Ishikawa (cell line): Measurements from ENCODE around the gene TM9SF1.

Experiments
- CEBPB ChIP-seq: IDR thresholded peaks from 2 replicates; pipeline ENCODE4 v1.6.1; 2012
- EGR1 ChIP-seq: IDR thresholded peaks from 2 replicates; pipeline ENCODE4 v1.6.1; 2012
- EP300 ChIP-seq: IDR thresholded peaks from 2 replicates; pipeline ENCODE4 v1.6.1; 2012; ENCODE audit warnings: borderline replicate concordance
- FOXM1 ChIP-seq: IDR thresholded peaks from 2 replicates; pipeline ENCODE4 v1.6.1; 2012; ENCODE audit warnings: low read depth, borderline replicate concordance
- NFIC ChIP-seq: IDR thresholded peaks from 2 replicates; pipeline ENCODE4 v1.6.1; 2012
- RAD21 ChIP-seq: IDR thresholded peaks from 2 replicates; pipeline ENCODE4 v1.6.1; 2012; ENCODE audit warnings: low read depth
- TAF1 ChIP-seq: IDR thresholded peaks from 2 replicates; pipeline ENCODE4 v1.6.1; 2012; ENCODE audit warnings: low read depth, mild to moderate bottlenecking
- YY1 ChIP-seq: IDR thresholded peaks from 2 replicates; pipeline ENCODE4 v1.6.1; 2012; ENCODE audit warnings: low read depth
- ZBTB7A ChIP-seq: IDR thresholded peaks from 2 replicates; pipeline ENCODE4 v1.6.1; 2012; ENCODE audit warnings: low read depth
- TF ChIP-seq, protein P1 (sequence below): IDR thresholded peaks from 2 replicates; pipeline ENCODE4 v1.6.1; 2012
- TF ChIP-seq, protein P2 (sequence below): IDR thresholded peaks from 2 replicates; pipeline ENCODE4 v1.6.1; 2012; ENCODE audit warnings: low read depth, mild to moderate bottlenecking

DNA sequence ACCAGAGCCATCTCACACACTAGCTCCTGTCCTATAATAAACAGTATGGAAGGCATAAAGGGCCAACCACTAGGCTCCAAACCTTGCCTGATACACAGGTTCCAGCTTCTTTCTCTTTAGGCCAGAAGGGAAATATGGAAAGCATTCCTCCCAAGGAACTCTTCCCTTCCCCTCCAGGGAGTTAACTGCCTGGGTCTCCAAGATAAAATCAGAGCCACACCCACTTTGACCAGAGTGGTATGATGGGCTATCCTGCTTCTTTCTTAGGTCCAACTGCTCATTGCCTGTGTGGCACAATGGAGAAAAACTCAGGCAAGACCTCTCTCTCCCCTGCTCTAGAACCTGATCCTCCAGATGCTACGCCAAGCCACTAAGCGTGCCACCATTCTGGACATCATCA is 12.4 kb upstream of the TM9SF1 start:
- TF ChIP-seq EP300, result no peak
- no peak for TF ChIP-seq RAD21
- TF ChIP-seq, protein P1, sequence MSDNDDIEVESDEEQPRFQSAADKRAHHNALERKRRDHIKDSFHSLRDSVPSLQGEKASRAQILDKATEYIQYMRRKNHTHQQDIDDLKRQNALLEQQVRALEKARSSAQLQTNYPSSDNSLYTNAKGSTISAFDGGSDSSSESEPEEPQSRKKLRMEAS, result no peak
- TF ChIP-seq FOXM1, result no peak
- TF ChIP-seq, protein P2, sequence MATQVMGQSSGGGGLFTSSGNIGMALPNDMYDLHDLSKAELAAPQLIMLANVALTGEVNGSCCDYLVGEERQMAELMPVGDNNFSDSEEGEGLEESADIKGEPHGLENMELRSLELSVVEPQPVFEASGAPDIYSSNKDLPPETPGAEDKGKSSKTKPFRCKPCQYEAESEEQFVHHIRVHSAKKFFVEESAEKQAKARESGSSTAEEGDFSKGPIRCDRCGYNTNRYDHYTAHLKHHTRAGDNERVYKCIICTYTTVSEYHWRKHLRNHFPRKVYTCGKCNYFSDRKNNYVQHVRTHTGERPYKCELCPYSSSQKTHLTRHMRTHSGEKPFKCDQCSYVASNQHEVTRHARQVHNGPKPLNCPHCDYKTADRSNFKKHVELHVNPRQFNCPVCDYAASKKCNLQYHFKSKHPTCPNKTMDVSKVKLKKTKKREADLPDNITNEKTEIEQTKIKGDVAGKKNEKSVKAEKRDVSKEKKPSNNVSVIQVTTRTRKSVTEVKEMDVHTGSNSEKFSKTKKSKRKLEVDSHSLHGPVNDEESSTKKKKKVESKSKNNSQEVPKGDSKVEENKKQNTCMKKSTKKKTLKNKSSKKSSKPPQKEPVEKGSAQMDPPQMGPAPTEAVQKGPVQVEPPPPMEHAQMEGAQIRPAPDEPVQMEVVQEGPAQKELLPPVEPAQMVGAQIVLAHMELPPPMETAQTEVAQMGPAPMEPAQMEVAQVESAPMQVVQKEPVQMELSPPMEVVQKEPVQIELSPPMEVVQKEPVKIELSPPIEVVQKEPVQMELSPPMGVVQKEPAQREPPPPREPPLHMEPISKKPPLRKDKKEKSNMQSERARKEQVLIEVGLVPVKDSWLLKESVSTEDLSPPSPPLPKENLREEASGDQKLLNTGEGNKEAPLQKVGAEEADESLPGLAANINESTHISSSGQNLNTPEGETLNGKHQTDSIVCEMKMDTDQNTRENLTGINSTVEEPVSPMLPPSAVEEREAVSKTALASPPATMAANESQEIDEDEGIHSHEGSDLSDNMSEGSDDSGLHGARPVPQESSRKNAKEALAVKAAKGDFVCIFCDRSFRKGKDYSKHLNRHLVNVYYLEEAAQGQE, result no peak
- no peak for TF ChIP-seq NFIC
- TF ChIP-seq EGR1, result no peak
- TF ChIP-seq ZBTB7A, result no peak
- no peak for TF ChIP-seq YY1
- no peak for TF ChIP-seq TAF1
- no peak for TF ChIP-seq CEBPB
